ENCODE results near the gene GTF2F2.

GTF2F2 gene

GRCh38 chr13:45222919-45223318, 102.6 kb downstream of the GTF2F2 start:
- no peaks in the 10 kb centered on the region for H3K27me3 ChIP-seq
- H3K4me1 ChIP-seq, result no peaks in the 10 kb centered on the region
- no peak overlapping the region for H3K27ac ChIP-seq
- no peak overlapping the region for H3K4me3 ChIP-seq
- no peak for TF ChIP-seq Cebpa-rat (IDR thresholded peaks at IDR 0.05)
- 0 out of 2 replicates have a peak, but pooled peaks cover 5% of the 10 kb centered on the region for H3K36me3 ChIP-seq
- H3K9me3 ChIP-seq, result no peaks in the 10 kb centered on the region
- no peak overlapping the region for H3K9ac ChIP-seq
- peaks cover 28% of the 10 kb centered on the region; the same call in 1 of the 2 replicates for H4K20me1 ChIP-seq
- H3K4me2 ChIP-seq, result no peak overlapping the region

GRCh38 chr13:45224176-45224575, 103.9 kb downstream of the GTF2F2 start:
- Histone ChIP-seq H3K4me2 (no peak overlapping the region), H3K4me1 (no peaks in the 10 kb centered on the region), H3K4me3 (no peak overlapping the region), H3K9ac (no peak overlapping the region), H4K20me1 (peaks cover 23% of the 10 kb centered on the region; the same call in 1 of the 2 replicates), H3K9me3 (no peaks in the 10 kb centered on the region), H3K27me3 (no peaks in the 10 kb centered on the region), H3K27ac (no peak overlapping the region), H3K36me3 (peaks cover 17% of the 10 kb centered on the region; the same call in 1 of the 2 replicates)
- TF ChIP-seq Cebpa-rat (IDR thresholded peaks at IDR 0.05), result no peak

GRCh38 chr13:45225370-45225769, 105.1 kb downstream of the GTF2F2 start:
- H4K20me1 ChIP-seq, result 0 out of 2 replicates have a peak, but pooled peaks cover 23% of the 10 kb centered on the region
- H3K4me2 ChIP-seq, result no peak overlapping the region
- no peak overlapping the region for H3K27ac ChIP-seq
- H3K9ac ChIP-seq, result no peak overlapping the region
- TF ChIP-seq Cebpa-rat (IDR thresholded peaks at IDR 0.05), result no peak
- H3K36me3 ChIP-seq, result peaks cover 25% of the 10 kb centered on the region; the same call in 1 of the 2 replicates
- no peaks in the 10 kb centered on the region for H3K4me1 ChIP-seq
- no peaks in the 10 kb centered on the region for H3K9me3 ChIP-seq
- no peaks in the 10 kb centered on the region for H3K27me3 ChIP-seq
- H3K4me3 ChIP-seq, result no peak overlapping the region

- Histone ChIP-seq H3K4me2 (no peak overlapping the region), H3K27ac (no peak overlapping the region), H3K27me3 (no peaks in the 10 kb centered on the region), H4K20me1 (0 out of 2 replicates have a peak, but pooled peaks cover 23% of the 10 kb centered on the region), H3K9me3 (no peaks in the 10 kb centered on the region), H3K36me3 (peaks cover 25% of the 10 kb centered on the region; the same call in 1 of the 2 replicates), H3K4me1 (no peaks in the 10 kb centered on the region), H3K4me3 (no peak overlapping the region), H3K9ac (no peak overlapping the region)
- TF ChIP-seq Cebpa-rat (IDR thresholded peaks at IDR 0.05), result no peak
Observed at GRCh38 chr13:45226024-45226423, 105.7 kb downstream of the GTF2F2 start.

- TF ChIP-seq Cebpa-rat (IDR thresholded peaks at IDR 0.05), result no peak
- Histone ChIP-seq H3K4me1 (no peaks in the 10 kb centered on the region), H3K27me3 (no peaks in the 10 kb centered on the region), H3K4me3 (no peak overlapping the region), H3K4me2 (no peak overlapping the region), H3K9me3 (no peaks in the 10 kb centered on the region), H3K27ac (no peak overlapping the region), H4K20me1 (0 out of 2 replicates have a peak, but pooled peaks cover 23% of the 10 kb centered on the region), H3K36me3 (peaks cover 20% of the 10 kb centered on the region; the same call in 1 of the 2 replicates), H3K9ac (no peak overlapping the region)
Observed at GRCh38 chr13:45228002-45228401, 107.7 kb downstream of the GTF2F2 start.

- Histone ChIP-seq H3K4me3 (no peak overlapping the region), H3K27ac (no peak overlapping the region), H4K20me1 (0 out of 2 replicates have a peak, but pooled peaks cover 23% of the 10 kb centered on the region), H3K9ac (no peak overlapping the region), H3K4me2 (no peak overlapping the region), H3K27me3 (no peaks in the 10 kb centered on the region), H3K4me1 (no peaks in the 10 kb centered on the region), H3K36me3 (peaks cover 20% of the 10 kb centered on the region), H3K9me3 (no peaks in the 10 kb centered on the region)
- no peak for TF ChIP-seq Cebpa-rat (IDR thresholded peaks at IDR 0.05)
Observed at GRCh38 chr13:45229172-45229571, 108.9 kb downstream of the GTF2F2 start.

- no peaks in the 10 kb centered on the region for H3K4me1 ChIP-seq
- no peak overlapping the region for H3K27ac ChIP-seq
- peaks cover 20% of the 10 kb centered on the region for H3K36me3 ChIP-seq
- no peak overlapping the region for H3K9ac ChIP-seq
- no peaks in the 10 kb centered on the region for H3K27me3 ChIP-seq
- H3K9me3 ChIP-seq, result no peaks in the 10 kb centered on the region
- no peak for TF ChIP-seq Cebpa-rat (IDR thresholded peaks at IDR 0.05)
- no peak overlapping the region for H3K4me2 ChIP-seq
- H3K4me3 ChIP-seq, result no peak overlapping the region
- H4K20me1 ChIP-seq, result 0 out of 2 replicates have a peak, but pooled peaks cover 7% of the 10 kb centered on the region
Observed at GRCh38 chr13:45231305-45231704, 111.0 kb downstream of the GTF2F2 start.

GRCh38 chr13:45231722-45232121, 111.4 kb downstream of the GTF2F2 start:
- Histone ChIP-seq H3K27ac (no peak overlapping the region), H3K4me1 (no peaks in the 10 kb centered on the region), H3K9ac (no peak overlapping the region), H3K36me3 (peaks cover 20% of the 10 kb centered on the region), H3K4me2 (no peak overlapping the region), H3K4me3 (no peak overlapping the region), H3K27me3 (no peaks in the 10 kb centered on the region), H3K9me3 (no peaks in the 10 kb centered on the region), H4K20me1 (0 out of 2 replicates have a peak, but pooled peaks cover 7% of the 10 kb centered on the region)
- no peak for TF ChIP-seq Cebpa-rat (IDR thresholded peaks at IDR 0.05)

- Histone ChIP-seq H3K9me3 (no peaks in the 10 kb centered on the region), H3K9ac (no peak overlapping the region), H3K27me3 (no peaks in the 10 kb centered on the region), H3K4me3 (no peak overlapping the region), H3K4me2 (no peak overlapping the region), H4K20me1 (0 out of 2 replicates have a peak, but pooled peaks cover 7% of the 10 kb centered on the region), H3K27ac (no peak overlapping the region), H3K36me3 (peaks cover 20% of the 10 kb centered on the region), H3K4me1 (no peaks in the 10 kb centered on the region)
- TF ChIP-seq Cebpa-rat (IDR thresholded peaks at IDR 0.05), result no peak
Observed at GRCh38 chr13:45232591-45232990, 112.3 kb downstream of the GTF2F2 start.

GRCh38 chr13:45238945-45239795, 118.9 kb downstream of the GTF2F2 start:
- Histone ChIP-seq H3K9me3 (no peaks in the 10 kb centered on the region), H4K20me1 (peaks cover 8% of the 10 kb centered on the region; the same call in 1 of the 2 replicates), H3K27ac (no peak overlapping the region), H3K4me2 (no peak overlapping the region), H3K4me3 (no peak overlapping the region), H3K27me3 (no peaks in the 10 kb centered on the region), H3K9ac (no peak overlapping the region), H3K36me3 (peaks cover 10% of the 10 kb centered on the region; the same call in 1 of the 2 replicates), H3K4me1 (no peaks in the 10 kb centered on the region)
- no peak for TF ChIP-seq Cebpa-rat (IDR thresholded peaks at IDR 0.05)
